ENCODE data around the gene RHBG. TPM values are rescaled to one million over a fixed set of nuclear protein-coding genes. Genes with fewer than 3 reads are reported as not detected.

The RHBG gene
- total RNA-seq, 1 donor: not detected

DNA sequence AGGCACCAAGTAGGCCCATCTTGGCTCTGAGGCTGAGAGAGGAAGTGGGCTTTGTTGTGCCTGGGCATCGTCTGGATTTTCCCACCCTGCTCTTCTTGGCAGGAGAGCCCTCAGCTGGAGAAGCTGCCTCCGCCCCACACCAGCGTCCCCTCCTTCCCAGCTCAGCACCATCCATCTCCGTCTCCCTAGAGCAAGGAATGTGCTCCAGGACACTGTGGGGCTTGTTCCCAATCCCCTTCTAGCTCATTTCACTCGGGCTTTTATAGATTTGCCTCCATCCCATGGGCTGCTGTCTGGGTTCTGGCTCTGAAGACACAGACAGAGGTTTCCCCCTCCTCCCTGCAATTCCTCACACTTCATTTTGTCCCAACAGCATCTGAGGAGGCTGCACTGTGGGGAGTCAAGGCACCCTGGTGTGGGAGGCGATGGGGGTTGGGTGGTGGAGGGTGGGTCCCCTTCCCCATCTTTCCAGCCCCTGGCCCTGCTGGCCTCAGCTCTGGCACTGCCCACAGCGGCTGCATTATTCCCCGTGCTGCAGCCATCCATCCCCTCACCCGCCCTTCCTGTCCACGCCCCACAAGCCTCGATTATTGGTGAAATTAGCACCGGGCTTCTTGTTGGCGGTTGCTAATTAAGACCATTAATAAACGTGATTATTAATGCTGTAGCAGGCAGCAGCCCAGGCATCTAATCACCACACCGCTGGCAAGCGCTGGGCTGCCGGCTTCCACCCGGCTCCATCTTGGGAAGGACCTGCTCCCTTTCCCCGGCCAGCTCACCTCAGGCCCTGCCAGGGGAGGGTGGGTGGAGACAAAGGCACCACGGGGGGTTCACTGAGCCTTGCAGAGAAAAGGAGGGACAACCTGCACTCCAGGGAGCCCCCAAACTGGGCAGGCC is 21.7 kb downstream of the RHBG start:
- no peak for DNase-seq (ENCODE audit: low read depth)
- H3K4me3 ChIP-seq (ENCODE audit: low read depth, low read length): no peak overlapping the region
- TF ChIP-seq, protein P1, sequence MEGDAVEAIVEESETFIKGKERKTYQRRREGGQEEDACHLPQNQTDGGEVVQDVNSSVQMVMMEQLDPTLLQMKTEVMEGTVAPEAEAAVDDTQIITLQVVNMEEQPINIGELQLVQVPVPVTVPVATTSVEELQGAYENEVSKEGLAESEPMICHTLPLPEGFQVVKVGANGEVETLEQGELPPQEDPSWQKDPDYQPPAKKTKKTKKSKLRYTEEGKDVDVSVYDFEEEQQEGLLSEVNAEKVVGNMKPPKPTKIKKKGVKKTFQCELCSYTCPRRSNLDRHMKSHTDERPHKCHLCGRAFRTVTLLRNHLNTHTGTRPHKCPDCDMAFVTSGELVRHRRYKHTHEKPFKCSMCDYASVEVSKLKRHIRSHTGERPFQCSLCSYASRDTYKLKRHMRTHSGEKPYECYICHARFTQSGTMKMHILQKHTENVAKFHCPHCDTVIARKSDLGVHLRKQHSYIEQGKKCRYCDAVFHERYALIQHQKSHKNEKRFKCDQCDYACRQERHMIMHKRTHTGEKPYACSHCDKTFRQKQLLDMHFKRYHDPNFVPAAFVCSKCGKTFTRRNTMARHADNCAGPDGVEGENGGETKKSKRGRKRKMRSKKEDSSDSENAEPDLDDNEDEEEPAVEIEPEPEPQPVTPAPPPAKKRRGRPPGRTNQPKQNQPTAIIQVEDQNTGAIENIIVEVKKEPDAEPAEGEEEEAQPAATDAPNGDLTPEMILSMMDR (IDR thresholded peaks at IDR 0.05; ENCODE audit: insufficient read depth, low read length): no peak

DNA sequence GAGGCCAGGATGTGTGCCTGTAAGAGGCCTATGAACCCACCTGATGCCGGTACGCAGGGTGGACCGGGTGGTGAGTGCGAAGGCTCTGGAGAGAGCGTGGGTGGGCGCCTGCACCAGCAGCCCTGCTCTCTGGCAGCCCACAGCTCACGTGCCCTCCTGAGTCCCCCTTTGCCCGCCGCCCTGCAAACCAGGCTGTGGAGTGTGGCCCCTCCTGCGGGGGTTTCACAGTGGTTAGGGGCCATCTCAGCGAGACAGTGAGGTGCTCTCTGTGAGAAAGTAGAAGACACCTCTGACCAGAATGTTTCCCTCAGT is 22.3 kb downstream of the RHBG start:
- no peak for DNase-seq (ENCODE audit: low read depth)
- TF ChIP-seq, protein P1 (IDR thresholded peaks at IDR 0.05; ENCODE audit: insufficient read depth, low read length): no peak
- H3K4me3 ChIP-seq (ENCODE audit: low read depth, low read length): no peak overlapping the region

DNA sequence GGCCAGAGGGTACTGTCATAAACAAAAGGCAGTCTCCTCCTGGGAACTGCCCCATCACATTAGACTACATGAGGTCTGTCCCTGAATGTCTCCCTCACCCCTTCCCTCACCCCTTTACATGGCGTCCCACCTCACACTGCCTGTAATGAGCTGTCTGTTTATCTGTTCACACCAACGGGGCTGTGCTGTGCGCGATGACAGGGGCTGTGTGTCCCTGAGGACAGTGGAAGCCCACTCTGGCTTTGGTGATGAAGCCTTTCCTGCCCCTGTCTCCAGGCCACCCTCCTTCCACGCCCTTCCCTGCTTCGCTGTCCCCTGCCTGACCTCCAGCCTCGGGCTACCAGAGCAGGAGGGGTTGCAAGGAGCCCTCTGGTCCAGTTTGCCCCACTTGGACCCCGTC is 22.7 kb downstream of the RHBG start:
- TF ChIP-seq, protein P1 (IDR thresholded peaks at IDR 0.05; ENCODE audit: insufficient read depth, low read length): no peak
- no peak for DNase-seq (ENCODE audit: low read depth)
- no peak overlapping the region for H3K4me3 ChIP-seq (ENCODE audit: low read depth, low read length)

DNA sequence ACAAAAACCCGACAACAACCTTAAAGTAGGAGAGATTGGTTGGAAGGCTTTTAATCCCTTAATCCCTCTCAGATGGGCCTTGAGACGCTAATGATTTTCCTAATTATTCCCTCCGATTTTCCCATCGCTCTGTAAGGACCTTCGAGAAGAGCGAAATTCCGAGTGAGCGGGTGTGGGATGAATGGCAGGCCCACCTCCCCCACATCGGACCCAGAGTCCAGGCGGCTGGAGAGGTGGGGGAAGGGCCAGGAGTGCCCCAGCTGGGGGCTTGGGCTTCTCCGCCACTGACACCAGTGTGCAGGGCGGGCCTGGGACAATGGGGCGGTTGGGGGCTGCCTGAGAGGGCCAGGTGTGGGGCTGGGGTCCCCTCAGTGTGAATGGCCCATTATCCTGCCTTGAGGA is 23.4 kb downstream of the RHBG start:
- no peak overlapping the region for H3K4me3 ChIP-seq (ENCODE audit: low read depth, low read length)
- DNase-seq (ENCODE audit: low read depth): no peak
- TF ChIP-seq, protein P1 (IDR thresholded peaks at IDR 0.05; ENCODE audit: insufficient read depth, low read length): no peak

DNA sequence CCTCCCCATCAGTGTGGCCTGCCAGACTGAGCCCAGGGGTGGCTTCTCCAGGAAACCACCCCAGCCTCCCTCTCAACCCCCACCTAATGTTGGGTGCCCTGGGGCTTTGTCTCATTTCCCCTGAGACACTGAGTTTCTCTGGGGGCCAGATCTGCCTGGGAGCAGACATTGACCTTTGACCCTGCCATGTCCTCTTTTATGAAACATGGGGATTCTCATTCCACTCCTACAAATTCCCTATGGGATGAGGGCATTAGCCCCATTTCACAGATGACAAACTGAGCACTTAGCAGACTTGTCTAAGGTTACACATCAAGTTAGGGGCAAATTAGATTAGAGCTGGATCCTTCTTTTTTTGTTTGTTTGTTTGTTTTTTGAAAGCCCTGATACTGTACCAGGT is 24.1 kb downstream of the RHBG start:
- H3K4me3 ChIP-seq (ENCODE audit: low read depth, low read length): no peak overlapping the region
- no peak for DNase-seq (ENCODE audit: low read depth)
- TF ChIP-seq, protein P1 (IDR thresholded peaks at IDR 0.05; ENCODE audit: insufficient read depth, low read length): no peak

DNA sequence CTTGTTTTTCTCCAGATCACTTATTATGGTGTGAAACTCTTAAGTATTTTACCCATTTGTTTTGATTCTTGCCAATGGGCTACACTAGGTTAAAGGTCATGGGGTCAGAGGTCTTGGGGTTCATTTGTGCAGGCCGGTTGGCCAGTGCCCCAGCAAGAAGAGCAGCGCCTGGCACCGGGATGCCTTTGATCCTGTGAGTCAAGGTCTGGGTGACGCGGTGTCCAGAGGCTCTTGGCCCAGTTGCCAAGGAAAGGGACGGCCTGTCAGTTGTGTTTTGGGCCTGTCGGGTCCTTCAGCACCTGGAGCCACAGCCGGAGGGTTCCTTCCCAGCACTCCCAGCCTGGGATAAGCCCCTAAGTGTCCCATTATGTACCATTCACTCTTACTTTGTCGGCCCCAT is 25.1 kb downstream of the RHBG start:
- no peak for DNase-seq (ENCODE audit: low read depth)
- H3K4me3 ChIP-seq (ENCODE audit: low read depth, low read length): no peak overlapping the region
- TF ChIP-seq, protein P1 (IDR thresholded peaks at IDR 0.05; ENCODE audit: insufficient read depth, low read length): no peak
